GM21576 (cell line): ENCODE data around the gene HNRNPK.
A peak's percentile ranks its signal among the peaks of the same experiment; 100 is the strongest.

Experiments
- ATAC-seq: cut with Tn5 transposase; IDR thresholded peaks from one replicate; pipeline ENCODE4 v1.9.1; 2021; ENCODE audit warnings: mild to moderate bottlenecking, moderate library complexity; ENCODE audit not compliant: unreplicated experiment

HNRNPK gene

DNA sequence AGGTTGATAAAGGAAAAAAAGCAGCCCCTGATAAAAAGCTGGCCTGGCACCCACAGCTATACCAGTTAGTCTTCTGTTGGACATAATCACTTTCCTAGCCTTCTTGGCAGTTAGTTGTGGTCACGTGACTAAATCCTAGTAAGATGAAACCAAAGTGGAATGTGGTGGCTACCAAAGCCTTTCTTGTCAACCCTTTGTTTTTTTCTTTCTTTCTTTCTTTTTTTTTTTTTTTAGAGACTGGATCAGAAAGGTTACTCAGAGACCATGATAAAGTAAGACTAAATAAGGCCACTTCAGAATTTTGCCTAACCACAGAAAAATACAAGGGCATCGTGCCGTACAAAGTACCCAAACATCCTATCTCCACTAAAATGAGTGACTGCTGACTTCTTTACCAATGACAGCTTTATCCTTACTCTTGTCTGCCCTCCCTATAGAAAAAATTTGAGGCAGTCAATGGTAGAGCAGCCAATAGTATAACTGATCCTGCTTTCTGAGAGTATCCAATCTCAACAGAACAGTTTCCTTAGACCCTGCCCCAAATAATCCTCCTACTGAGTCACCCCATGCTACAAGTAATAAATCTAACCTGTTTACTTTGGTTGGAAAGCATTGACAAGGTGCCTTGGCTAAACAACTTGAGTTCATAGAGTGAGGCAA lies 44.6 kb downstream of the HNRNPK start:
- no peak for ATAC-seq

DNA sequence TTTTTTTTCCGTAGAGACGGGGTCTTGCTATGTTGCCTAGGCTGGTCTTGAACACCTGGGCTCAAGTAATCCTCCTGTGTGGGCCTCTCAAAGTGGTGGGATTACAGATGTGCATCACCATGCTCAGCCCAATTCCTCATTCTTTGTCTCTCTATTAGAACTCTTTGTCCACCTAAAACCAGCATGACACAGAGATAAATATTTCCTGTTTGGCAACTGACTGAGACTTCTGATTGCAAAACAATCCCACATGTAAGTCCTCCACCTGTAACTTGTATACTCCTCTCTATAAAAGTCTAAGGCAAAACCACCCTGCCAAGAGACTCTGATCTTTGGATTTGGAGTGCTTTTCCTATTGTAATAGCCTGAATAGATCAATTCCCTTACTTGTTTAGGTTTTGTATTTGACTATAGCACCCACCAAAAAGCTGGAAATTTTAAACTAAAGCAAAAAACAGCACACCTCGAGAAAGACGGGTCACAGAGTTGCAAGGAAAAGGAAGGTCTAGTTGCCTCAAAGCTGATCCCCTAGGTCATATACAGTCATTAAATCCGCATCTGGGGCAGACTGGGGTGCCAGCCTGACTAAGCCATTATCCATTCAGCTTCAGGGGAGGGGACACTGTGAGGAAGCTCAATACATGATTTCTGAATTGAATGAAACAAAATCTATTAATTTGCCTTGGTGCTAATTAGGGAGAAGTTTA lies 45.3 kb downstream of the HNRNPK start:
- no peak for ATAC-seq

DNA sequence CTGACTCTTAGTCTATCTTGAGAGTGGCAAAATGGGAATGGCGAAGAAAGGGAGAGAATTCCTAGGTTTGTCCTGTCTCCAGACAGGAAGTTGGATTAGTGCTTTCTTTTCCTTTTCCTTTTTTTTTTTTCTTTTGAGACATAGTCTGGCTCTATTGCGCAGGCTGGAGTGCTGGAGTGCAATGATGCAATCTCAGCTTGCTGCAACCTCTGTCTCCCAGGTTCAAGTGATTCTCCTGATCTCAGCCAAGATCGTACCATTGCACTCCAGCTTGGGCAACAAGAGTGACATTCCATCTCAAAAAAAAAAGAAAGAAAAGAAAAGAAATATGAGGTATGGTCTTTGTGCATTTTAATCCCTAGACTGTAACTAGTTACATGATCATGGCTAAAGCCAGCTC lies 46.2 kb downstream of the HNRNPK start:
- ATAC-seq, result no peak

DNA sequence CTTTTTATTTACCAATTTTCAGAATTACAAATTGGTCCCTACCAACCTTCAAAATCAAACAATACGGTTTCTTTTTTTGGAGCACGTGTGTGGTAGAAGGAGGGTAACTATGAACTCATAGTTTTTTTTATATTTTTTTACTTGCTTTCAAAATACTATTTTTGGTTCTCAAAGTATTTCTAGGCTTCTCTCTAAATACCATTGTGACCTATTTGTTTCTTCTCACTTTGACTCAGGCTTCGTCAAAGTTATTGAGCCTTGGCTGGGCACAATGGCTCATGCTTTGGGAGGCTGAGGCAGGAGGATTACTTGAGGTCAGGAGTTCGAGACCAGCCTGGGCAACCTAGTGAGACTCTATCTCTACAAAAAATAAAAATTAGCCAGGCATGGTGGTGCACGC lies 47.2 kb downstream of the HNRNPK start:
- no peak for ATAC-seq

DNA sequence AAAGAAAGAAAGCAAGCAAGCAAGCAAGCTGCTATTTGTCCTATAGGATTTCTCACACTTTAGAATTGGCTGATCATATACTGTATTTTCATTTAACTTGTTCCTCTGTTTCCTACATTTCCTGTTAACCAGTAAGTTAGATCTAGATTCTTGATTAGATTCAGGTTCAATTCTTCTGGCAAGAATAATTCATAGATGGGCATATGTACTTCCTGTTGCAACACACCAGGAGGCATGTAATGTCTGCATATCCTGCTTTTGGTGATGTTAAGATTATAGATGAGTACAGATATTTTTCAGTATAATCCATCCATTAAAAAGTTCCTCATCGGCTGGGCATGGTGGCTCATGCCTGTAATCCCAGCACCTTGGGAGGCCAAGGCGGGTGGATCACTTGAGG lies 48.0 kb downstream of the HNRNPK start:
- no peak for ATAC-seq

DNA sequence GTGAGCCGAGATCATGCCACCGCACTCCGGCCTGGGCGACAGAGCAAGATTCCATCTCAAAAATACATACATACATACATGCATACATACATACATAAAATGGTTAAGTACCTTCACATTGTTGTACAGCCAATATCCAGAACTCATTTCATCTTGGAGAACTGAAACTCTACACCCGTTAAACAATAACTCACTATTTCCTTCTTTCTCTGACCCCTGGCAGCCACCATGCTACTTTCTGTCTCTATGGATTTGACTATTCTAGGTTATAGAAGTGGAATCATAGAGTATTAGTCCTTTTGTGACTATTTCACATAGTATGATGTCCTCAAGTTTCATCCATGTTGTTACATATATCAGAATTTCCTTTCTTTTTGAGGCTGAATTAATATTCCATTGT lies 49.1 kb downstream of the HNRNPK start:
- ATAC-seq, result no peak

DNA sequence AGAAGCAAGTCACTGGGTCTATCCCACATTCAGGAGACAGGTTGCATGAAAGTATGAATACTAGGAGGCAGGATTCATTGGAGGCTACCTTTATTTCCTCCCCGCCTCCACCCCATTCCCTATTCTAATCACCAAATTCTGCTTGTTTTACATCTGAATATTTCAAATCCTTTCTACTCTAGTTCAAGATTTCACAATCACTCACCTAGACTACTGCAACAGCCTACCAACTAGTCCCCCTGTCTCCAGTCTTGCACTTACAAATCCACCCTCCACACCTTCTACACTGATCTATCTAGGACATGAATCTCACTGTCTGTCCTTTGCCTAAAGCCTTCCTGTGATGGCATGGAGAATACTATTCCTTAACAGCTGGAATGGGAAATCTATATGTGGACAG lies 52.4 kb downstream of the HNRNPK start:
- no peak for ATAC-seq

DNA sequence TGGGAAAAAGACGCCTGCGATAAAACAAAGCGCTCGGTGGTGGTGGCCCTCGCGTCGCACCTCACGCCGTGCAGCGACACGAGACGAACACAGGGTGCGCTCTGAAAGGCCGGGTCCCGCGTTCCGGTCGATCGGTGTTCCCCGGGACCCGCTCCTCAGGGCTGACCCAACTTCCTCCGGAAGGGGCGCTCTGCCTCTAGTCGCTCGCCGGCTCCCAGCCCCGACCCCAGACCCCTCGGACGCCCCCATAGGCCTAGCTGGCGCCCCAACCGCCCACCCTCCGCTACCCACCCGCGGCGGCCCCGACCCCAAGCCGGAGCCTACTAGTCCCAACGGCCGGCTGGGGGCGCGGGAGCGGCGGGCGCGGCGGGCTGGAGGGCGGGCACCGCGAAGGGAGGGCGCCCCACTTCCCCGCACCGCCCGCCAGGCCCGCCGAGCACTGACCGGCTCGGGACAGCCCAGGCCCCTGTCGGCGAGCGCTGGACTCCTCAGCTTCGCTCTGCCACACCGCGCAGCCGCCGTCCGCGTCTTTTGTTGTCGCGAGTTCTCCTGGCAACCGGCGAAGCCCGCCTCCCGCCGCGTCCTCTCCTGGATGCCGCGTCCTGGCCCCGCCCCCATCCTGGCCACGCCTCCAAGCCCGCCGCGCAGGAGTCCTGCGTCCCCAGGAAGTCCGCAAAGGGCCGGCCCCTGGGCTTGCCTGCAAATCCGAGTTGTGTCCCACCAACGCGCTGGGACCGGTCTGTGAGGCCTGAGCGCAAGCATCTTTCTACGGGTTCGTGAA lies 58.9 kb downstream of the HNRNPK start, which contains the start of gene KIF27:
Gene KIF27 (minus strand): TSS at position 506 of the 781 bp plus-strand sequence. CDS start 5,841 bp downstream, outside the sequence.
- ATAC-seq, result peak; percentile 95

DNA sequence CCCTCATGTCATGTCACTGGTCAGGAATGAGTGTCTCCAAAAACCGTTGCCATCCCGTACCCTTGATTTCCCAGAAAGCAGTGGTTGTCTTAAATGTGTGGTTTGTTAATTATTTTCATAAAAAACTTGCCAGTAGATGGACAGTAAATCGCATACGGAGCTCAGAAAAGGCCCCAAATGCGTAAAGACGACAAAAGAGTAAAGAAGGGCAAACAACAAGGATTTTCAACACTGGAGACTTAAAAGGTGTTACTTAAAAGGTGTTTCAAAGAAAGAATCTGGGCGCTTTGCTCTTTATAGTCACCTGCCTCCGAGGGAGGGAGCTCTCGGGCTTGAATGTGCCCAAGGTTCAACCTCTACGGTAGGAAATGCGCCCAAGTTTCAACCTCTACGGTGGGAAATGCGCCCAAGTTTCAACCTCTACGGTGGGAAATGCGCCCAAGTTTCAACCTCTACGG lies 59.5 kb downstream of the HNRNPK start:
- ATAC-seq, result peak; percentile 34

DNA sequence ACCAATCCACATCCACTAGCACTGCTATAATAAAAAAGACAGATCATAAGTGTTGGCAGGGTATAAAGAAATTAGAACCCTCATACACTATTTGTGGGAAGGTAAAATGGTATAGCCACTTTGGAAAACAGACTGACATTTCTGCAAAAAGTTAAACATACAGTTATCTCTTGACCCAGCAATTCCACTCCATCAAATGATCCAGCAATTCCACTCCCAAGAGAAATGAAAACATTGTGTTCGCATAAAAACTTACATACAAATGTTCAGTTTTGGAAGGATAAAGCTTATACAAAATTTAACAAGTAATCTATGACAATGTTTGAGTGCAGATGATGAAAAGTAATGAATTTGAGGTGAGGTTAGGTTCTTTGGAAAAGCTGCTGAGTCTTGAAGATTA lies 60.9 kb downstream of the HNRNPK start:
- no peak for ATAC-seq
